Raji (cell line): ENCODE measurements around the gene RTKN2.

Experiments used
- POLR2A ChIP-seq: IDR thresholded peaks from 2 replicates; pipeline ENCODE4 v1.6.1; 2011; ENCODE audit warnings: low read depth, low read length, control low read depth; ENCODE audit not compliant: insufficient read depth

The RTKN2 gene

DNA sequence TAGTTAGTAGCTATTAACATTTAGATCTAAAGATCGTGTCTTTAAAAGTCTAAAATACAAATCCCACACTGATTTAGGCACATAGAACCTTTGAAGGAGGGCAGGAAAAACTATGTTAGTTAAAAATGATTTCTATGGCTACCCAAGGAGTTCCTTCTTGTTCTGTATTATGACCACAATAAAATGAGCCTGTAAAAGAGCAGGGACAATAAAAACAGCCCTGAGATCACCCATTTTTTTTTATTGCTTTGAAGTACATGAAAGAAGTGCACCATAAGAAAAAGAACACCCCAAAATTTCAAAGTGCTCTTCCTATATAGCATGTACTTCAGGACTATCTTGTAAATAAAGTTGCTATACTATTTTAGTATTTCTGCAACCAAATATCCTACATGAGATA, 29.8 kb downstream of the RTKN2 start:
- TF ChIP-seq POLR2A, result no peak

DNA sequence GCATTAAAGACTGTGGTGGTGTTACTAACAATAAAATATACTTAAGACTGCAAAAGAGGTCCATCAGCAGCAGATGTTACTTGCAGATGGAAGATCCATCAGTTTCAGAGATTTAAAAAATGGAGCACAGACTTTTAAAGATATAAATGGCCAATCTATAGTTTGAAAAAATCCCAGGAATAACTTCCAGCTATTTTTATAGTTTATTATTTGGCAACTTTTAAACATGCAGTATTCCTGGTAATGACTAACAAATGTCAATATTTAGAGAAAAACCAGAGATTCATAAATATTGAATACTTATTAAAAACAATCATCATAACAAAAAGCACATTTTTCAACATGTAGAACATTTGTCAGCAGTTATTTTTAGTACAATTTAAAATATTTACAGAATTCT, 30.7 kb downstream of the RTKN2 start:
- TF ChIP-seq POLR2A, result no peak

DNA sequence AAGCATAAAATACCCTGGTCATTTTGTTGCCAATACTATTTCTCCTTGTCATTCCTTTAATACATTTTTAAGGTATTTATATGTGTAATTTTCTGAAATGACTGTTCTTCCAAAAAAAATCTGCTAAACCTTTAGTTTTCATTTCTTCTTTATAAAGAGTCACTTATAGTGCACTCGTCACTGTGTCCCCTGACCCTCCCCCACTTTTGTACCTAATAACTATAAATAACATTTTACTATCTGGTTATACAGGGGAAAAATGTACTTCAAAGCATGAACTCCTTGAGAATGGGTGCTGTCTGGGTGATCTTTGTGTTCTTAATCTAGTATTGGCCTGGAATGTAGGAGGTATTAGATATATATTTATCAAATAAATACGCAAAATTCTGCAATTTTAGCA, 31.1 kb downstream of the RTKN2 start:
- no peak for TF ChIP-seq POLR2A

DNA sequence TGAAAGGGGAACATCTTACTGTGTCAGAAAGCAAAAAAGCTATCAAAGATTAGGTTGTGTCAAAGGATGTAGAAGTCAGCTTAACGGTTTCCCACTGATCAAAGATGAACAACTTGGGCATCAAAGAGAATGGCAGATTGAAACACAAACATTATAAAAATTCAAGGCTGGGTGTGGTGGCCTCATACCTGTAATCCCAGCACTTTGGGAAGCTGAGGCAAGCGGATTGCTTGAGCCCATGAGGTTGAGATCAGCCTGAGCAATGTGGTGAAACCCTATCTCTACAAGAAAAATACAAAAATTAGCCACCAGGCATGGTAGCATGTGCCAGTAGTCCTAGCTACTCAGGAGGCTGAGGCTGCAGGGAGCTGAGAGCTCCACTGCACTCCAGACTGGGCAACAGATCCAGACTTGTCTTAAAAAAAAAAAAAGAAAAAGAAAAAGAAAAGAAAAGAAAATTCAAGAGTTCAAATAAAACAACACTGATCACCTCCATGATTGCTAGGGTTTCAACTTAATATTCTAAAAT, 34.5 kb downstream of the RTKN2 start:
- TF ChIP-seq POLR2A, result no peak

DNA sequence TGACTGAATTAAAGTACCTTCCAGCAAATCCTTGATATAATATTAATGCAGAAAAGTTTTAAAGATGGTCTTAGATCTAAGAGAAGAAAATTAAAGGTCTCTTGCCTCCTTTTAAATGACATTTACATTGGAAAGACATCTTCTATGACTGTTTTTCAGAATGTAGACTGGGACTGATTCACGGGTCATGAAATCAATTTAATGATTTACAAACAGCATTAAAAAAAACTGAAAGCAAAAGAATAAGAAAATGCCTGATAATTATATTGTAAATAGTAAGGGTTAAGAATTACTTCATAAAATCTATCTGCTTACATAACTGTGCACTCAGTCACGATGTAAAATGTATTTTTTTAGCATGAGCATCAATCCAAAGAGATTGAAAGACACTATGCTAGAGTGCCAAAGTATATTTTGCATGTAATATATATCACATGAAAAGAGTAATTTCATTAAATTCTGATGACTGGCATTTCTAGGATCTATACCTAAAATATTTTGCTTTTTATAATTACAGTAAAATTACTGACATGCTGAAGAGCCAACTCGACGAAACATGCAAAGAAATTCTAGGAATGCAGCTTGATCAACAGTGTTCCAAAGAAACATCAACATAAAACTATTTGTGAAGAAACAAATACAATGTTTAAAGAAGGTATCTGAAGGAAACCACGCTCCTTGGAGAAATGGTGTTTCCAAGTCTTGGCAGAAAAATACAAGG, 35.1 kb downstream of the RTKN2 start:
- no peak for TF ChIP-seq POLR2A

DNA sequence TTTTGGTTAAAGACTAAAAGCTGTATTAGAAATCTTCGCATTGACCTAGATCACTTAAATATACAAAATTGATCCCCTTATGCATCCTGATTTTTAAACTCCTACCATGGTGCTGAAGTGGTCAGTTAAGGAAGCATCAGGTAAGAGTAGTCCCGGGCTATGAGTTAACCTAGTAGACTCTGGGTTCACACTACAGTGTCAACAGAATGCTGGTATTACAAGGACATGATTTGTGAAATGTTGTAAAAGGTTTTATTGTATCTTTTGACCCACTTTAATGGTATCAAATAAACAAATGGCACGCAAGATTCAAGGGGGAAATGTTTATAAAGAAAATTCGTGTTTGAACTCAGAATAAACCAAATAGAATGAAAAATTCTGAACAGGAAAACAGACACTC, 36.8 kb downstream of the RTKN2 start:
- TF ChIP-seq POLR2A, result no peak

DNA sequence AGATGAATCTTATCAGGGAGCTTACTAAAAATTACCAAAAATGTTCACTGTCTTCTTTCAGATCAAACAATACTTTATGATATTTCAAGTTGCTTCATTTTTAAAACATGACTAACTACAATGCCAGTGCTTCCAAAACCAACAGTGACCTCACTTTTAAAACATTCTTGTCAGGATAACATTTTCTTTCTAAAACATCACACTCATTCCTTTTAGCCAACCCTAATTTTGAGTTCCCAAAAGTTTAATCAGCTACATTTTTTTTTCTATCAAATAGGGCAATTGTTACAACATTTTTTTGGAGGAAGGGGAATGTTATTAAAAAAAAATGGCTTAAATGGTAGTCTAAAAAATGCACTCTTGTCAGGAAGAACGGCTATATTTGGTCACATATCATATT, 37.3 kb downstream of the RTKN2 start:
- TF ChIP-seq POLR2A, result no peak

DNA sequence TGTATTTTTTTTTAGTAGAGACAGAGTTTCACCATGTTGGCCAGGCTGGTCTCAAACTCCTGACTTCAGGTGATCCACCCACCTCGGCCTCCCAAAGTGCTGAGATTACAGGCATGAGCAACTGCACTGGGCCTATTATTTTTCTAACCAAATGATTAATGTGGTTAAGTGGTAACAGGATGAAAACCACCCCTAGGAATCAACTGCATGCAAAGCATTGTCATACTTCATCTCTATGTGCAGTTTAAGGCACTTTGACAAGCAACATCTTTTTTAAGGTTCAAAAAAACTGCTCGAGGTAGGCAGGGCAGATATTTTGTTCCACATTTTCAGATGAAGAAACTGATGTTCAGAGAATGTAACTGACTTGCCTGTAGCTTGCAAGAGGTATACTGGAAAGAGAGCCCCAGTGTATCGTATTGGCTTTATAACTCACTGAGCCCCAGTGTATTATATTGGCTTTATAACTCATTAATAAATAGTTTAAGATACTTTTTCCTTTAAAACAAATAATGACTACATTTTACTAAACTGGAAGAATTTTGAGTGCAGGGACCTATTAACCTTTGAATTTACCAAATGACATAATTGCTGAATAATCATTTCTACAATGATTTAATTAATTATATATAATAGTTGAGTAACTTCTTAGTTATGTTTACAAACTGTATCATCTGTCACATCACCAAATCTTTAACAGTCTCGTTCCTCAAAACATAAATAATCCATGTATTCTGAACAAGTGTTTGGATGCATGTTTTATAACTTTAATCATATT, 38.1 kb downstream of the RTKN2 start:
- no peak for TF ChIP-seq POLR2A

DNA sequence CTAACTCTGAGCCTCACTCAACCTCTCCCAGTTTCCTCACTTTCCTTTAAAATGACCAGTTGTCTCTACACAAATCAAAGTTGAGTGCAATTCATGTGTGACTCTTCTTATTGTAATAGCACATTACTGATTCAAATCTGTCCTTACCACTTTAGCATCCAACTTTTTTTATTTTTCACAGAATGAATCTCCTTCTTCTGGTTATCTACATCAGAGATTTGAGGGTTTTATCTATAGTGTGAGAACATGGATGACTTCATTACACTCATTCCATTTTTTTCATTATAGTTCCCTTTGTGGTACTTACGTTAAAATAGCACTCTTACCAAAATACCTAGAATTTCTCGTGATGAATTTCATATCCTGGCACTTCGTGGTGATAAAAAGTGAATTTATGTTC, 43.3 kb downstream of the RTKN2 start:
- TF ChIP-seq POLR2A, result no peak

DNA sequence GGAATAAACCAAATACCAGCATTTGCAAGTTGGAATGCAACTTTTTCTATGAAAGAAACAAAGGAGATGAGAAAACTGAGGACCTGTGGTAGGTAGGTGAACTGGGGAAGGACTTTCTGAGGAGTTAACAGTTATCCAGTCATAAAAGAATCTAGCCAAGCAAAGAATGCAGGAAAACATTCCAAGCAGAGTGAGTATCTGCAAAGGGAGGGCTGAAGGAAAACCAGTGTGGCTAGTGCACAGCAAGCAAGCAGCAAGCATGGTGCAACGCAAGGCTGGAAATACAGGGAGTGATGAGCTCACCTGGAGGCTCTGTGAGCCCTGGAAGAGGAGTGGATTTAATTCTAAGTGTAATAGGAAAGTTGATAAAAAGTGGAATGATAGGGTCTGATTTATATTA, 44.0 kb downstream of the RTKN2 start:
- TF ChIP-seq POLR2A, result no peak

DNA sequence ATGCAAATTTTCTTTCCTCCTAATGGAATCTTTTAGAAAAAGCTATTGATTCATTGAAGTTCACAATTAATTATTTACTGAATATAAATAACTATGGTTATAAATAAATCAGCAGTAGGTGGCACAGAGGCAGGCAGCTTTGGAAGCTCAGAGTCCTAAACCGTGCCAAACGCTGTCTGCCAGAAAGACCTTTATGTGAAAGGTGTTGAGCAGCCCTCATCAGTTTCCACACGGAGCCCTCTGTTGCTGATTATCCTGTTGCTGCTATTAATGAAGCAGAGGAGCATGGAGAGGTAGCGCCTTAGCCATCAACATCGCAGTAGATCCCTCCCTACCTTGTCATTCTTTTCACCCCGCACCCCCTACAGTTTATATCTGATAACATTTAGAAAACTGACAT, 51.0 kb downstream of the RTKN2 start:
- no peak for TF ChIP-seq POLR2A

DNA sequence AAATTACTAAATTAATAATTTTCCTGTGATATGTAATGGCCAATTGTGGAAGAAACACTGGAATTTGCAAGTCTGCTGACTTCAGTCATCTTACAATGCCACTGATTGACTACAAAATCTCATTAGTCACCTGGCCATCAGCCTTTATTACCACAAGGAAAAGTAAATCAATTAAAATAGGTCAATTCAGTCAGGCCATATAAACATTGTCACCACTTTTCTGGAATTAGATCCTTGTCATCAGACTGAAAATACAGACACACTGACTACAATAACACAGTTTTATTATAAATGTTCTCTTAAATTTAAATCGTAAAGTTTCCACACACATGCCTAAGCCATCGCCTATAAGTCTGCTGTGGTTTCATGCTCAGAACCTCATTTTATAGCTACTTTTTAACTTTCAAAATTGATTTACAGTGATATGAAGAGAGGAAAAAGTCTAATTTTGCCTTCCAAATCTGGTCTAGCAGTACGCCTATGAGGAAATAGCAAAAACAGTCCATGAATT, 54.2 kb downstream of the RTKN2 start:
- TF ChIP-seq POLR2A, result no peak

DNA sequence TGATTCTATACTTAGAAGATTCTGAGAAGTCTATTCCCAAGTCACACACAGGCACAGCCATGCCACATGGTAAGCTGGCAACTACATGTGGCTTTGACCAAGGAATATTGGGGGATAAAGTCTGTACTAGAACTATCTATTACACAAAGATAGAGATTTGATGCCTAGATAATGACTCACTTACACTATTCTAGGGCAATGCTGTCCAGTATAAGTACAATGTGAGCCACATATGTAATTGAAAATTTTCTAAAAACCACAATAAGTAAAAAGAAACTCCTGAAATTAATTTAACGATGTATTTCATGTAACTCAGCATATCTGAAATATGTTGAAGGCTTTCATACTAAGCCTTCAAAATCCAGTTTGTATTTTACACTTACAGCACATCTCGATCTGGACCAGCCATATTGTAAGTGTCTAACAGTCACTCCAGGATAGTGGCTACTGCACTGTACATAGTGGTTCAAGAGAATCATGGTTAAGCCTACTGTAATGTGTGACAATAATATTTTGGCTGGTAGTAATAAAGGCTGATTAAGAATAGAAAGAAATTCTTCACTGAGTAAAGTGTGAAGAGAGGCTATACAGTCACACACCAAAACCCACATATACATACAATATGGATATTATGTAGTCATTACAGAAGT, 62.8 kb downstream of the RTKN2 start:
- TF ChIP-seq POLR2A, result no peak

DNA sequence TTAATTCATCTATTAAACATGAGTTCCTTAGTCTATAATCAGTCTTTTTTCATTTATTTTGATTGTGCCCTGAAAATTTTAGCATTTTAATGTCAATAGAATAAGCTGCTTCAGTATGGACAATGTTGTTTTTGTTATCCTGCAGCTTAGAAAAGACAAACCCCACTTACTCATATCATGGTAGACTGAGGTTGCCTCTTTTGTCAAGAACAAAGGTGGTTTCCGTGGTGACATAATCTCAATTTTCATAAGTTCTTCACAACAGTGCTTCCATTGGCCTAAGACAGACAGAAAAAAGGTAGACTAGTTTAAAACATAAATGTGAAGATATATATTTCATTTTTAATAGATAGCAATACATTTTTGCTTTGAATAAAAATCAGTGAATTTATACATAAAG, 69.1 kb downstream of the RTKN2 start:
- TF ChIP-seq POLR2A, result no peak

DNA sequence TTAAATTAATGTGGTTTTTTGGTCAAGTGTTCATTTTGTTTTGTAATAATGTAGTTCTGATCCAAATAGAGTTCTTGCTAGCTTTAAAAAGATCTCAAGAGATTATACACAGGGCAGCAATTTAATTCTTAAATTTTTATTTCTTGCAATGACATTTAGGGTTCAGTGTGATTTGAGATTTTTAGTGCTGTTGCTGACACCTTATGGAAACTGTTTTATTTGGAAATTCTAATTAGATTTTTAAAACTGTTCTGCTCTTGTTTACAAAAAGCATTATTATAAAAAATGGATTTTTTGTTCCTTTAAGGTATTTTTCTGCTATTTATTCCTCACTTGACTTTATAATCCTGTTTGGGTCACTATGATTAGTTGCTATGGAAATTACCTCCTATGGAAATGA, 72.1 kb downstream of the RTKN2 start:
- no peak for TF ChIP-seq POLR2A

DNA sequence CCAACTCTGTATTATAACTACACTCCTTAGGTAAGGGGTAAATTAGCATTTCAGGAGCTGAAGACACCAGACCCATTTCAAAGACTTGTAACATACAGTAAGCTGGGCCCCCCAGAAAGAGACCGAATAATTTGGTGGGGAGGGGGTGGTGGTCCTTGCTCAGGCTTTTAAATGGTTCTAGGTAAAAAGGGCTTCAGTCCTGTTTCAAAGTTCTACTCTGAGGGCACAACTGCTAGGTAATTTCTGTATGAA, 73.0 kb downstream of the RTKN2 start:
- no peak for TF ChIP-seq POLR2A
